Uterus (tissue), 4 donors: ENCODE measurements around the gene KSR2. TPM values are rescaled to one million over a fixed set of nuclear protein-coding genes. Genes with fewer than 3 reads are reported as not detected.
A peak's percentile ranks its signal among the peaks of the same experiment; 100 is the strongest.

ENCODE experiments used
- DNase-seq, 2 donors: peaks; one replicate each; pipeline ENCODE4 v3.0.0-alpha.2; 2019 to 2020
- H3K27ac ChIP-seq, 2 donors: fragments of 200-600 bp; sonication (generic); 1 replicate in 1 of 2; 2 replicates in 1 of 2; pipeline ENCODE4 v1.5.1; 2016 to 2018
- H3K27me3 ChIP-seq, 2 donors: fragments of 200-600 bp; sonication (generic); one replicate each; pipeline ENCODE4 v1.5.1; 2018 to 2019; ENCODE audit warnings: control low read depth in 1 of 2
- H3K36me3 ChIP-seq, 2 donors: fragments of 200-600 bp; sonication (generic); one replicate each; pipeline ENCODE4 v1.5.1; 2019; ENCODE audit warnings: control low read depth in 1 of 2
- H3K4me1 ChIP-seq, 2 donors: fragments of 200-600 bp; sonication (generic); one replicate each; pipeline ENCODE4 v1.5.1; 2018 to 2019; ENCODE audit warnings: control low read depth in 1 of 2
- H3K4me3 ChIP-seq, 2 donors: fragments of 200-600 bp; sonication (generic); 1 replicate in 1 of 2; 2 replicates in 1 of 2; pipeline ENCODE4 v1.5.1; 2018 to 2019; ENCODE audit warnings: mild to moderate bottlenecking in 1 of 2
- H3K9me3 ChIP-seq, 2 donors: fragments of 200-600 bp; sonication (generic); one replicate each; pipeline ENCODE4 v1.5.1; 2019; ENCODE audit warnings: control low read depth in 1 of 2
- CTCF ChIP-seq, 4 experiments: fragments of 200-600 bp in 2 of 4; fragments of 450-650 bp in 2 of 4; sonication (generic) in 2 of 4; IDR thresholded peaks; one replicate each; pipeline ENCODE4 v1.5.1; 2016 to 2019; ENCODE audit warnings: antibody characterized with exemption in 4 of 4, mild to moderate bottlenecking in 2 of 4, moderate library complexity in 1 of 4
- POLR2A ChIP-seq, 2 donors: fragments of 450-650 bp; IDR thresholded peaks; one replicate each; pipeline ENCODE4 v1.6.1; 2016; ENCODE audit warnings: antibody characterized with exemption in 2 of 2, mild to moderate bottlenecking in 1 of 2, moderate library complexity in 1 of 2
- intact Hi-C: fragments of 100-400 bp; cut with DNase I; formaldehyde crosslinking; loops from one replicate; pipeline ENCODE4 v1.15.1; 2023; ENCODE audit warnings: low total_unique reads
- total RNA-seq, 4 donors: library from RNA; depleted of rRNA in 3 of 4; stranded (reverse); fragments of >200 nt in 3 of 4; gene quantifications; one replicate each; pipeline versions ENCODE4 v1.1.0 to v1.2.4, GENCODE V29; 2014 to 2023
- donor health status: DM: yes; HTN: yes; CAD: no.

KSR2 gene
- total RNA-seq, 4 donors from 2014 or later, result 0.03 to 0.28 TPM; not detected in 2

GRCh38 chr12:117494833-117495655 is 473.7 kb downstream of the KSR2 start:
- Histone ChIP-seq H3K9me3 (no peaks in the 10 kb centered on the region), H3K27me3 (no peaks in the 10 kb centered on the region), H3K4me3 (no peak overlapping the region), H3K27ac (no peak overlapping the region), H3K4me1 (no peaks in the 10 kb centered on the region), H3K36me3 (no peaks in the 10 kb centered on the region)
- TF ChIP-seq POLR2A (IDR thresholded peaks at IDR 0.05) (no peak), CTCF (IDR thresholded peaks at IDR 0.05) (no peak)
- intact Hi-C loops, result no loop called here
- DNase-seq, result peak in 1 of 2 donors; percentile 12

- Histone ChIP-seq H3K36me3 (no peaks in the 10 kb centered on the region), H3K27ac (no peak overlapping the region), H3K9me3 (no peaks in the 10 kb centered on the region), H3K27me3 (no peaks in the 10 kb centered on the region), H3K4me1 (no peaks in the 10 kb centered on the region), H3K4me3 (no peak overlapping the region)
- no peak for DNase-seq
- TF ChIP-seq CTCF (IDR thresholded peaks at IDR 0.05), result no peak
- TF ChIP-seq POLR2A (IDR thresholded peaks at IDR 0.05), result no peak
- intact Hi-C loops, result no loop called here
These were observed 477.1 kb downstream of the KSR2 start for GRCh38 chr12:117491711-117492110.

DNA sequence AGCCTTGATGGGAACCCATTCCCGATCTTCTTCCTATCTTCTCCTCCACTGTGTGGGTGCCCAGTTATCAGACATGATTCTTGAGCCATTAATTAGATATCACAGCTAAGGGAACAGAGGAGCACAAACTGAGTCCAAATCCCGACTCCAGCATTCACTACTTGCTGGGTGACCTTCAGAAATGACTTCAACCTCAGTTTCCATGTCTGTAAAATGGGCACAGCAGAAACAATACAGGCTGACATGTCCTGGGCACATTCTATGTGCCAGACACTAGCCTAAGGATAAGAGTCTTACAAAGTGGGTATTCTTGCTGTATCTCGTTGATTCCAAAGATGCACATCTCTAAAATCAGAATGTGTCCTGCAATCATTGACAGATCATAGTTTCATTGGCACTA is 478.7 kb downstream of the KSR2 start:
- Histone ChIP-seq H3K4me1 (no peaks in the 10 kb centered on the region), H3K9me3 (no peaks in the 10 kb centered on the region), H3K27ac (no peak overlapping the region), H3K27me3 (no peaks in the 10 kb centered on the region), H3K36me3 (no peaks in the 10 kb centered on the region), H3K4me3 (no peak overlapping the region)
- TF ChIP-seq POLR2A (IDR thresholded peaks at IDR 0.05), result no peak
- TF ChIP-seq CTCF (IDR thresholded peaks at IDR 0.05), result no peak
- intact Hi-C loops, result no loop called here
- DNase-seq, result no peak

GRCh38 chr12:117489671-117490070 is 479.1 kb downstream of the KSR2 start:
- Histone ChIP-seq H3K27ac (no peak overlapping the region), H3K4me1 (no peaks in the 10 kb centered on the region), H3K36me3 (no peaks in the 10 kb centered on the region), H3K4me3 (no peak overlapping the region), H3K9me3 (no peaks in the 10 kb centered on the region), H3K27me3 (no peaks in the 10 kb centered on the region)
- DNase-seq, result no peak
- intact Hi-C loops, result no loop called here
- no peak for TF ChIP-seq POLR2A (IDR thresholded peaks at IDR 0.05)
- TF ChIP-seq CTCF (IDR thresholded peaks at IDR 0.05), result no peak

DNA sequence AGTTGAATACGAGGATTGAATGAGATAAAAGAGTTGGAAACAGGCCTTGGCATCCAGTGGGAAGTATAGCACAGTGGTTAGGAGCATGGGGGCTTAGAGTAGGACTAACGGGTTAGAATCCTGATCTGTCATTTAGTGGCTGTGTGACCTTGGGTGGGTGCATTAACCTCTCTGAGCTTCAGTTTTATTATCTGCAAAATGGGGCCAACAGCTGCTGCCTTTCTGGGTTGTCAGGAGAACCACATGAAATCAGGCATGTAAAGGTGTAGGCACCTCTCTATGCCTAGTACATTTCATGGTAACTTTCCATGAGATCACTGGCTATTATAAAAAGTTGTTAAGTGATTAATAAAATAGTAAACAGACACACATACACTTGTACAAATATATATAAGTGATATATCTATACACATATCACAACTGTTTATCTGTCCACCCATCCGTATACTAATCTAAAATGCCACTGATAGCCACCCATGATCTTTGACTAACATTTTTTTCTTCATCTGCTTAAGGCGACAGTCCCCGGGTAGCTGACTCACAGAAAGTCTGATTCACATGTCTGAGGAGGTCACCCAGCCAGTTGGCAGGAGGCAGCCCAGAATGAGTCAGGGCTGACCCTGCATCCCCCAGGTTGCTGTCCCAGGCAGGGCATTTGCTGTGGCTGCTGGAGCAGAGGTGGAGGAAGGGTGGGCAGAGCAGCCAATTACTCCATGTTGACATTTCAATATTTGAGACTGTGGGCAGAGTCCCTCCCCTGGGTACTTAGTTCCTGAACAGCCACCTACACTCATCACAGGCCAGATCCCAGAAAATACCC is 481.7 kb downstream of the KSR2 start:
- Histone ChIP-seq H3K4me1 (no peaks in the 10 kb centered on the region), H3K4me3 (no peak overlapping the region), H3K27ac (no peak overlapping the region), H3K36me3 (no peaks in the 10 kb centered on the region), H3K27me3 (no peaks in the 10 kb centered on the region), H3K9me3 (no peaks in the 10 kb centered on the region)
- TF ChIP-seq POLR2A (IDR thresholded peaks at IDR 0.05) (no peak), CTCF (IDR thresholded peaks at IDR 0.05) (no peak)
- DNase-seq, result no peak
- intact Hi-C loops, result no loop called here
